IMR-90 (cell line): Measurements from ENCODE around the gene GOLPH3L. TPM values are rescaled to one million over a fixed set of nuclear protein-coding genes. Genes with fewer than 3 reads are reported as not detected.

ENCODE experiments used
- ATAC-seq: fragments of 200-7000 bp; cut with Tn5 transposase; 2 replicates; pipeline ENCODE4 v1.9.1; 2020; ENCODE audit warnings: low read depth, mild to moderate bottlenecking, moderate library complexity
- BruUV-seq: library from RNA; stranded (reverse); fragments of 400-500 nt; replicated peaks from 2 replicates; lab custom pipeline; 2021; lab: Mats Ljungman, UMichigan
- CTCF ChIA-PET: fragments of 300-600 bp; formaldehyde crosslinking; extraction: SDS; loops from one replicate; lab custom pipeline; 2021; ENCODE audit warnings: antibody characterized with exemption; lab: Yijun Ruan, JAX
- POLR2A ChIA-PET: fragments of 300-600 bp; sonication (Branson Sonifier 250); formaldehyde crosslinking; loops from one replicate; lab custom pipeline; 2022; ENCODE audit warnings: antibody characterized with exemption; ENCODE audit not compliant: unreplicated experiment; lab: Charles Lee
- DNase-seq: peaks from one replicate; pipeline ENCODE4 v3.0.0; 2013
- H2AFZ ChIP-seq: replicated peaks from 2 replicates; pipeline ENCODE3; 2013; ENCODE audit warnings: low read length, mild to moderate bottlenecking; ENCODE audit not compliant: poor library complexity
- H2AK5ac ChIP-seq: 2 replicates; pipeline ENCODE4 v1.6.1; 2013; ENCODE audit warnings: low read depth, low read length, inconsistent platforms
- H2AK9ac ChIP-seq: replicated peaks from 2 replicates; pipeline ENCODE3; 2013; ENCODE audit warnings: mild to moderate bottlenecking, low read depth, low read length, moderate library complexity; ENCODE audit not compliant: poor library complexity
- H2BK120ac ChIP-seq: 2 replicates; pipeline ENCODE4 v1.6.1; 2013; ENCODE audit warnings: low read depth, low read length, inconsistent platforms
- H2BK15ac ChIP-seq: 3 replicates; pipeline ENCODE4 v1.6.1; 2013; ENCODE audit warnings: low read depth, low read length, inconsistent platforms
- H2BK20ac ChIP-seq: 2 replicates; pipeline ENCODE4 v1.6.1; 2013; ENCODE audit warnings: low read depth, mild to moderate bottlenecking, inconsistent platforms, low read length, moderate library complexity
- H2BK5ac ChIP-seq: 2 replicates; pipeline ENCODE4 v1.6.1; 2013; ENCODE audit warnings: mild to moderate bottlenecking, low read depth, low read length, inconsistent platforms; ENCODE audit not compliant: poor library complexity, severe bottlenecking
- H3K14ac ChIP-seq: replicated peaks from 2 replicates; pipeline ENCODE4 v1.6.1; 2013; ENCODE audit warnings: low read depth, low read length, inconsistent platforms
- H3K18ac ChIP-seq: 2 replicates; pipeline ENCODE4 v1.6.1; 2013; ENCODE audit warnings: low read depth, low read length, control low read depth
- H3K23ac ChIP-seq: 2 replicates; pipeline ENCODE4 v1.6.1; 2013; ENCODE audit warnings: low read depth, low read length, inconsistent platforms
- H3K27ac ChIP-seq: 2 replicates; pipeline ENCODE4 v1.5.1; 2013; ENCODE audit warnings: mild to moderate bottlenecking, control low read depth, low read length; ENCODE audit not compliant: insufficient read depth
- H3K27me3 ChIP-seq: 2 replicates; pipeline ENCODE4 v1.6.1; 2013; ENCODE audit warnings: low read length; ENCODE audit not compliant: control insufficient read depth, insufficient read depth
- H3K36me3 ChIP-seq: 2 replicates; pipeline ENCODE4 v1.6.1; 2013; ENCODE audit warnings: low read length, mixed read lengths; ENCODE audit not compliant: control insufficient read depth, insufficient read depth
- H3K4ac ChIP-seq: 2 replicates; pipeline ENCODE4 v1.6.1; 2013; ENCODE audit warnings: low read depth, low read length, inconsistent platforms
- H3K4me1 ChIP-seq: 2 replicates; pipeline ENCODE4 v1.6.1; 2013; ENCODE audit warnings: low read length, mixed read lengths; ENCODE audit not compliant: control insufficient read depth, insufficient read depth
- H3K4me2 ChIP-seq: 2 replicates; pipeline ENCODE4 v1.6.1; 2013; ENCODE audit warnings: low read depth, mild to moderate bottlenecking, control low read depth, low read length, moderate library complexity
- H3K4me3 ChIP-seq: 2 replicates; pipeline ENCODE4 v1.5.1; 2013; ENCODE audit warnings: low read depth, mild to moderate bottlenecking, control low read depth, low read length, moderate library complexity; ENCODE audit not compliant: insufficient read depth
- H3K56ac ChIP-seq: 2 replicates; pipeline ENCODE4 v1.6.1; 2013; ENCODE audit warnings: low read length, inconsistent platforms; ENCODE audit not compliant: insufficient read depth; ENCODE audit errors: extremely low read depth
- H3K79me1 ChIP-seq, 2 experiments: 2 replicates each; pipeline ENCODE4 v1.6.1; 2013; ENCODE audit warnings: low read length in 2 of 2, inconsistent platforms in 1 of 2, low read depth in 1 of 2
- H3K9ac ChIP-seq: 2 replicates; pipeline ENCODE4 v1.6.1; 2013; ENCODE audit warnings: low read depth, low read length, control low read depth
- H3K9me1 ChIP-seq: 2 replicates; pipeline ENCODE4 v1.6.1; 2013; ENCODE audit warnings: low read length, inconsistent platforms; ENCODE audit not compliant: insufficient read depth
- H3K9me3 ChIP-seq: 2 replicates; pipeline ENCODE4 v1.6.1; 2013; ENCODE audit warnings: low read length; ENCODE audit not compliant: control insufficient read depth, insufficient read depth
- H4K20me1 ChIP-seq: 2 replicates; pipeline ENCODE4 v1.6.1; 2013; ENCODE audit warnings: low read length, inconsistent platforms; ENCODE audit not compliant: insufficient read depth
- H4K5ac ChIP-seq: 2 replicates; pipeline ENCODE4 v1.6.1; 2013; ENCODE audit warnings: mild to moderate bottlenecking, low read depth, low read length, control low read depth
- H4K8ac ChIP-seq, 2 experiments: 2 replicates each; pipeline ENCODE4 v1.6.1; 2013; ENCODE audit warnings: low read depth in 2 of 2, low read length in 2 of 2, control low read depth in 1 of 2, inconsistent platforms in 1 of 2
- H4K91ac ChIP-seq: 2 replicates; pipeline ENCODE4 v1.6.1; 2013; ENCODE audit warnings: low read depth, low read length, inconsistent platforms; ENCODE audit not compliant: insufficient read depth
- BHLHE40 ChIP-seq: fragments of 150-350 bp; IDR thresholded peaks from 2 replicates; pipeline ENCODE4 v1.6.1; 2016; ENCODE audit warnings: mild to moderate bottlenecking, low read depth, low read length
- CHD1 ChIP-seq: IDR thresholded peaks from 2 replicates; pipeline ENCODE4 v1.6.1; 2012; ENCODE audit warnings: low read depth, low read length, improper control_type of control experiment
- ELK1 ChIP-seq: fragments of 150-350 bp; IDR thresholded peaks from 2 replicates; pipeline ENCODE4 v1.6.1; 2016; ENCODE audit warnings: low read depth, mild to moderate bottlenecking, low read length, moderate library complexity, borderline replicate concordance
- FOS ChIP-seq: fragments of 150-350 bp; IDR thresholded peaks from 2 replicates; pipeline ENCODE4 v1.6.1; 2016; ENCODE audit warnings: low read depth, low read length
- MAFK ChIP-seq: IDR thresholded peaks from 2 replicates; pipeline ENCODE4 v1.6.1; 2012; ENCODE audit warnings: low read depth, low read length, improper control_type of control experiment
- MAZ ChIP-seq: IDR thresholded peaks from 2 replicates; pipeline ENCODE4 v1.6.1; 2012; ENCODE audit warnings: low read depth, mild to moderate bottlenecking, low read length, improper control_type of control experiment, moderate library complexity, borderline replicate concordance
- NFE2L2 ChIP-seq: fragments of 150-350 bp; IDR thresholded peaks from 2 replicates; pipeline ENCODE4 v1.6.1; 2016; ENCODE audit warnings: low read depth, mild to moderate bottlenecking, low read length
- POLR2A ChIP-seq: IDR thresholded peaks from 2 replicates; pipeline ENCODE4 v1.6.1; 2012; ENCODE audit warnings: mild to moderate bottlenecking, low read depth, low read length
- RAD21 ChIP-seq: IDR thresholded peaks from 2 replicates; pipeline ENCODE4 v1.6.1; 2012; ENCODE audit warnings: low read length, improper control_type of control experiment
- RCOR1 ChIP-seq: IDR thresholded peaks from 2 replicates; pipeline ENCODE4 v1.6.1; 2012; ENCODE audit warnings: mild to moderate bottlenecking, low read length, improper control_type of control experiment; ENCODE audit not compliant: insufficient replicate concordance
- SMC3 ChIP-seq: fragments of 150-350 bp; IDR thresholded peaks from 2 replicates; pipeline ENCODE4 v1.6.1; 2016; ENCODE audit warnings: low read depth, mild to moderate bottlenecking, antibody characterized with exemption, low read length, moderate library complexity
- USF2 ChIP-seq: fragments of 150-350 bp; IDR thresholded peaks from 2 replicates; pipeline ENCODE4 v1.6.1; 2017; ENCODE audit warnings: mild to moderate bottlenecking, antibody characterized with exemption, low read length, low read depth
- WGBS, 2 experiments: methylation state at CpG; one replicate each; pipeline versions ENCODE4 v1.1.5 to v1.1.7; 2013; ENCODE audit warnings: missing lambda C conversion rate in 2 of 2; ENCODE audit not compliant: insufficient read length in 1 of 2; ENCODE audit errors: extremely low coverage in 2 of 2; 5-methylcytosine and 5-hydroxymethylcytosine counted together
- dilution Hi-C: fragments of 300-500 bp; cut with HindIII; formaldehyde crosslinking; loops from one replicate; pipeline ENCODE4 v1.14.3; 2018; ENCODE audit warnings: low sequenced_read_pairs; ENCODE audit not compliant: unreplicated experiment
- in situ Hi-C: fragments of 300-500 bp; cut with MboI; formaldehyde crosslinking; loops from 3 replicates; pipeline ENCODE4 v1.14.3; 2019; ENCODE audit warnings: low sequenced_read_pairs, inconsistent platforms, mixed read lengths
- intact Hi-C: fragments of 100-400 bp; cut with micrococcal nuclease; formaldehyde crosslinking; loops from 2 replicates; pipeline ENCODE4 v1.10.0; 2022
- polyA plus RNA-seq, 3 experiments: library from polyadenylated mRNA; depleted of rRNA; stranded (reverse); fragments of >200 nt; gene quantifications; 2 replicates each; pipeline ENCODE4 v1.2.3, GENCODE V29; 2012; ENCODE audit warnings: low replicate concordance in 1 of 3
- total RNA-seq: library from RNA; depleted of rRNA; stranded (reverse); fragments of >200 nt; gene quantifications from 2 replicates; pipeline ENCODE4 v1.2.3, GENCODE V29; 2012

Gene GOLPH3L
- total and polyA plus RNA-seq, 2 of the 4 experiments (the other 2 are of a cell fraction), result 9.5 to 11.0 TPM

- Histone ChIP-seq H3K79me1 (no peaks in the 10 kb centered on the region), H2AFZ (no peak overlapping the region), H3K4me1 (no peaks in the 10 kb centered on the region), H2BK120ac (no peak overlapping the region), H3K9me3 (no peaks in the 10 kb centered on the region), H3K27me3 (peaks cover 4% of the 10 kb centered on the region; the same call in 1 of the 2 replicates), H4K5ac (no peak overlapping the region), H3K14ac (no peak overlapping the region), H2BK5ac (no peak overlapping the region), H3K9me1 (no peaks in the 10 kb centered on the region), H3K9ac (no peak overlapping the region), H2AK9ac (no peak overlapping the region), H3K18ac (no peak overlapping the region), H2BK20ac (no peak overlapping the region), H3K4ac (no peak overlapping the region), H4K20me1 (no peaks in the 10 kb centered on the region), H3K4me3 (no peak overlapping the region), H2AK5ac (no peak overlapping the region), H3K36me3 (no peaks in the 10 kb centered on the region), H3K23ac (no peak overlapping the region), H3K27ac (no peak overlapping the region), H4K91ac (no peak overlapping the region), H3K56ac (no peak overlapping the region), H4K8ac (no peak overlapping the region), H2BK15ac (no peak overlapping the region), H3K4me2 (no peak overlapping the region)
- ChIA-PET POLR2A (no interaction called here), CTCF (no interaction called here)
- DNase-seq, result no peak
- in situ Hi-C loops, result no loop called here
- ATAC-seq, result no peak
- no CpG with 5 or more reads among the region's 1 CpG for WGBS, 2 experiments
- TF ChIP-seq CHD1, result no peak
- no peak for TF ChIP-seq USF2
- TF ChIP-seq BHLHE40, result no peak
- no peak for TF ChIP-seq ELK1
- no peak for TF ChIP-seq MAZ
- no peak for TF ChIP-seq NFE2L2
- no peak for TF ChIP-seq RCOR1
- no peak for TF ChIP-seq MAFK
- TF ChIP-seq SMC3, result no peak
- TF ChIP-seq FOS, result no peak
- TF ChIP-seq RAD21, result no peak
- TF ChIP-seq POLR2A, result no peak
- BruUV-seq, result no TSS peak
- dilution Hi-C loops, result no loop called here
- intact Hi-C loops, result no loop called here
These were observed 9.1 kb upstream of the GOLPH3L start for GRCh38 chr1:150706091-150706490.
